Endothelial cell of umbilical vein (primary cell): Measurements from ENCODE around the gene HOXA13. TPM values are rescaled to one million over a fixed set of nuclear protein-coding genes. Genes with fewer than 3 reads are reported as not detected.

Experiments
- BruUV-seq: library from RNA; stranded (reverse); fragments of 400-500 nt; replicated peaks from 2 replicates; lab custom pipeline; 2021; lab: Mats Ljungman, UMichigan
- CTCF ChIA-PET: fragments of 300-600, 350-600 bp; sonication (Branson Sonifier 250); formaldehyde crosslinking; loops from one replicate; lab custom pipeline; 2021; ENCODE audit warnings: antibody characterized with exemption, inconsistent platforms; lab: Charles Lee
- POLR2A ChIA-PET: fragments of 300-600, 350-600 bp; sonication (Branson Sonifier 250); formaldehyde crosslinking; loops from one replicate; lab custom pipeline; 2021; ENCODE audit warnings: antibody characterized with exemption, inconsistent platforms; lab: Charles Lee
- DNase-seq: peaks from one replicate; pipeline ENCODE4 v3.0.0-alpha.2; 2011; ENCODE audit warnings: low read depth, low spot score
- FAIRE-seq: peaks from 2 replicates; lab custom pipeline; 2011; peaks lifted over from hg19 to GRCh38; lab: Jason Lieb, UNC
- H2AFZ ChIP-seq: 2 replicates; pipeline ENCODE4 v1.6.0; 2012; ENCODE audit warnings: low read depth, low read length, control low read depth, inconsistent platforms
- H3K27ac ChIP-seq: 2 replicates; pipeline ENCODE4 v1.5.1; 2011; ENCODE audit warnings: low read depth, mild to moderate bottlenecking, control low read depth, low read length, moderate library complexity; ENCODE audit not compliant: insufficient read depth
- H3K27me3 ChIP-seq, 2 experiments: 2 replicates each; pipeline versions ENCODE4 v1.6.0 to v1.6.1; 2011; ENCODE audit warnings: low read length in 2 of 2, mixed read lengths in 1 of 2; ENCODE audit not compliant: control insufficient read depth in 2 of 2, insufficient read depth in 2 of 2
- H3K36me3 ChIP-seq, 2 experiments: 2 replicates in 1 of 2; 3 replicates in 1 of 2; pipeline ENCODE4 v1.5.1; 2011; ENCODE audit warnings: low read length in 2 of 2, mild to moderate bottlenecking in 1 of 2, moderate library complexity in 1 of 2; ENCODE audit not compliant: control insufficient read depth in 2 of 2, insufficient read depth in 2 of 2; ENCODE audit errors: extremely low read depth in 1 of 2
- H3K4me1 ChIP-seq: 3 replicates; pipeline ENCODE4 v1.5.1; 2011; ENCODE audit warnings: mild to moderate bottlenecking, low read length; ENCODE audit not compliant: control insufficient read depth, insufficient read depth; ENCODE audit errors: extremely low read depth
- H3K4me2 ChIP-seq: 2 replicates; pipeline ENCODE4 v1.6.1; 2011; ENCODE audit warnings: low read length, control low read depth, mixed read lengths; ENCODE audit not compliant: insufficient read depth
- H3K4me3 ChIP-seq, 3 experiments: fragments of 200-600 bp in 1 of 3; sonication (generic), shearing (Covaris generic) in 1 of 3; replicated peaks in 1 of 3; 2 replicates each; pipeline ENCODE4 v1.5.1; 2011 to 2016; ENCODE audit warnings: control low read depth in 3 of 3, low read length in 3 of 3, mild to moderate bottlenecking in 2 of 3, inconsistent platforms in 1 of 3, low read depth in 1 of 3, moderate library complexity in 1 of 3; ENCODE audit not compliant: insufficient read depth in 1 of 3
- H3K79me2 ChIP-seq: 2 replicates; pipeline ENCODE4 v1.6.0; 2012; ENCODE audit warnings: low read length, inconsistent platforms; ENCODE audit not compliant: control insufficient read depth, insufficient read depth
- H3K9ac ChIP-seq: replicated peaks from 2 replicates; pipeline ENCODE3; 2011; ENCODE audit warnings: low read length, control low read depth; ENCODE audit not compliant: insufficient read depth; ENCODE audit errors: extremely low read depth
- H3K9me1 ChIP-seq: replicated peaks from 3 replicates; pipeline ENCODE4 v1.6.0; 2011; ENCODE audit warnings: mild to moderate bottlenecking, low read length; ENCODE audit not compliant: control insufficient read depth, insufficient read depth; ENCODE audit errors: extremely low read depth
- H3K9me3 ChIP-seq: replicated peaks from 2 replicates; pipeline ENCODE4 v1.5.1; 2012; ENCODE audit warnings: low read length, inconsistent platforms; ENCODE audit not compliant: control insufficient read depth, insufficient read depth
- H4K20me1 ChIP-seq: replicated peaks from 2 replicates; pipeline ENCODE3; 2011; ENCODE audit warnings: mild to moderate bottlenecking, low read length; ENCODE audit not compliant: control insufficient read depth, insufficient read depth; ENCODE audit errors: extremely low read depth
- EZH2 ChIP-seq: IDR thresholded peaks from 2 replicates; pipeline ENCODE4 v1.6.1; 2012; ENCODE audit warnings: borderline replicate concordance, low read depth, mild to moderate bottlenecking, moderate library complexity, low read length, inconsistent platforms; ENCODE audit not compliant: severe bottlenecking
- FOS ChIP-seq: IDR thresholded peaks from 2 replicates; pipeline ENCODE4 v1.6.1; 2011; ENCODE audit warnings: mild to moderate bottlenecking, low read length, moderate library complexity, borderline replicate concordance; ENCODE audit not compliant: insufficient read depth
- GATA2 ChIP-seq: IDR thresholded peaks from 2 replicates; pipeline ENCODE4 v1.7.0; 2011; ENCODE audit warnings: low read depth, mild to moderate bottlenecking, moderate library complexity, mixed read lengths, low read length; ENCODE audit not compliant: insufficient read length, insufficient read depth
- JUN ChIP-seq: IDR thresholded peaks from 2 replicates; pipeline ENCODE4 v1.6.1; 2011; ENCODE audit warnings: borderline replicate concordance, low read depth; ENCODE audit not compliant: insufficient read length, insufficient read depth
- MYC ChIP-seq: IDR thresholded peaks from one replicate; pipeline ENCODE4 v1.6.1; 2011; ENCODE audit warnings: mild to moderate bottlenecking, low read depth, low read length
- POLR2A ChIP-seq: IDR thresholded peaks from 2 replicates; pipeline ENCODE4 v1.6.1; 2012; ENCODE audit warnings: low read depth, mild to moderate bottlenecking, control low read depth, low read length
- POLR2AphosphoS5 ChIP-seq: IDR thresholded peaks from 2 replicates; pipeline ENCODE4 v1.6.1; 2012; ENCODE audit warnings: low read depth, mild to moderate bottlenecking, control low read depth, low read length, moderate library complexity; ENCODE audit not compliant: insufficient read depth
- dilution Hi-C: fragments of 300-500 bp; cut with MboI; formaldehyde crosslinking; loops from one replicate; pipeline ENCODE4 v1.15.0; 2019; ENCODE audit warnings: low sequenced_read_pairs; ENCODE audit not compliant: extremely low pct_ligation_motif_present
- intact Hi-C: fragments of 100-400 bp; cut with micrococcal nuclease; formaldehyde crosslinking; loops from one replicate; pipeline ENCODE4 v1.10.0; 2022
- polyA plus RNA-seq, 4 experiments: library from polyadenylated mRNA; depleted of rRNA in 3 of 4; stranded (reverse) in 3 of 4; unstranded in 1 of 4; fragments of >200 nt; gene quantifications; 2 replicates each; pipeline versions ENCODE4 v1.2.1 to v1.2.3, GENCODE V29; 2011 to 2012; ENCODE audit warnings: missing spikeins in 1 of 4
- total RNA-seq: library from RNA; stranded (reverse); gene quantifications from 2 replicates; pipeline ENCODE4 v1.2.3, GENCODE V29; 2021
- TF ChIP-seq, protein P1 (sequence below), 2 donors: IDR thresholded peaks; 1 replicate in 1 of 2; 2 replicates in 1 of 2; pipeline ENCODE4 v1.5.1; 2011; ENCODE audit warnings: low read length in 2 of 2, mild to moderate bottlenecking in 2 of 2, moderate library complexity in 2 of 2, control low read depth in 1 of 2, inconsistent platforms in 1 of 2, low read depth in 1 of 2; ENCODE audit not compliant: insufficient read depth in 1 of 2; ENCODE audit errors: extremely low read depth in 1 of 2
- TF ChIP-seq, protein P2 (sequence below): IDR thresholded peaks from 2 replicates; pipeline ENCODE4 v1.6.1; 2011; ENCODE audit not compliant: insufficient read depth, insufficient read length

The HOXA13 gene
- total and polyA plus RNA-seq, 2 donors (not counting 3 experiments of a cell fraction or from before 2014, with no cell fraction given) = 0.22 TPM; not detected in 1

DNA sequence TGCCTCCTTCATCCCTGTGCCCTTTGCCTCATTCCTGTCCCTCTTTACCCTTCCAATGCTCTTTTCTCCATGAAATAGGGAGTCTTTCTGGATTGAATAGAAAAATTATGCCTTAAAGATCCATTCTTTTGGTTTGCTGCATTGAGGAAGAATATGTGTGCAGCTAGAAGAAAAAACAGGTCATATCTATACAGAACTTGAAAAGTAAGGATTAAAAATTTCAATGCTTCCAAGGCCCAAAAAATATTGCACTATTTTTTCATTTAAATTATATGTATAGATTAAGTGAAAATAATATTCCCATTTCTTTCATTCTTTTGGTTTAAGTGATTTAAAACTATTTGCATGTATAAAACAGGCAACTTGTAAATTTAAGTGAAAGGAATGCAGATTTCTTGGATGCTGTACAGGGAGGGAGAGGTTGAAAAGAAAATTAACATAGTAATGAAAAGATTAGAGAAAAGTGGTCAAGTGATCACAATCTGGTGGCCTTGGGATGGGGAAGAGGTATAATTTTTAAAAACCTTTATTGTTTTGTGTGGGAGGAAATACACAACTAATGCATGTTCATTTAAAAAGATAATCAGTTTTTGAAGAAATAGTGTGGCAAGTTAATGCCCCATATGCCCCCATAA lies 24.2 kb upstream of the HOXA13 start:
- Histone ChIP-seq H3K9me1 (no peaks in the 10 kb centered on the region), H3K4me2 (no peak overlapping the region), H3K9me3 (no peaks in the 10 kb centered on the region), H3K27me3 (peaks cover 69 to 83% of the 10 kb centered on the region in 2 experiments), H2AFZ (no peak overlapping the region), H4K20me1 (no peaks in the 10 kb centered on the region), H3K36me3 (no peaks in the 10 kb centered on the region), H3K4me3 (no peak overlapping the region), H3K4me1 (no peaks in the 10 kb centered on the region), H3K79me2 (no peaks in the 10 kb centered on the region), H3K9ac (no peak overlapping the region), H3K27ac (no peak overlapping the region)
- CTCF ChIA-PET = no interaction called here
- FAIRE-seq (no peak), DNase-seq (no peak)
- BruUV-seq = no TSS peak
- intact Hi-C loops = loop anchor here (2.0 kb wide), 1 partner anchor 13 kb away; no protein-coding TSS in a partner anchor
- TF ChIP-seq MYC (no peak), FOS (no peak), GATA2 (no peak), POLR2A (no peak), POLR2AphosphoS5 (no peak), EZH2 (no peak), JUN (no peak)
- TF ChIP-seq, protein P1, sequence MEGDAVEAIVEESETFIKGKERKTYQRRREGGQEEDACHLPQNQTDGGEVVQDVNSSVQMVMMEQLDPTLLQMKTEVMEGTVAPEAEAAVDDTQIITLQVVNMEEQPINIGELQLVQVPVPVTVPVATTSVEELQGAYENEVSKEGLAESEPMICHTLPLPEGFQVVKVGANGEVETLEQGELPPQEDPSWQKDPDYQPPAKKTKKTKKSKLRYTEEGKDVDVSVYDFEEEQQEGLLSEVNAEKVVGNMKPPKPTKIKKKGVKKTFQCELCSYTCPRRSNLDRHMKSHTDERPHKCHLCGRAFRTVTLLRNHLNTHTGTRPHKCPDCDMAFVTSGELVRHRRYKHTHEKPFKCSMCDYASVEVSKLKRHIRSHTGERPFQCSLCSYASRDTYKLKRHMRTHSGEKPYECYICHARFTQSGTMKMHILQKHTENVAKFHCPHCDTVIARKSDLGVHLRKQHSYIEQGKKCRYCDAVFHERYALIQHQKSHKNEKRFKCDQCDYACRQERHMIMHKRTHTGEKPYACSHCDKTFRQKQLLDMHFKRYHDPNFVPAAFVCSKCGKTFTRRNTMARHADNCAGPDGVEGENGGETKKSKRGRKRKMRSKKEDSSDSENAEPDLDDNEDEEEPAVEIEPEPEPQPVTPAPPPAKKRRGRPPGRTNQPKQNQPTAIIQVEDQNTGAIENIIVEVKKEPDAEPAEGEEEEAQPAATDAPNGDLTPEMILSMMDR (IDR thresholded peaks at IDR 0.05; ENCODE audit: extremely low read depth in 1 of 2, insufficient read depth in 1 of 2, low read depth in 1 of 2, low read length in 2 of 2) = no peak
- TF ChIP-seq, protein P2, sequence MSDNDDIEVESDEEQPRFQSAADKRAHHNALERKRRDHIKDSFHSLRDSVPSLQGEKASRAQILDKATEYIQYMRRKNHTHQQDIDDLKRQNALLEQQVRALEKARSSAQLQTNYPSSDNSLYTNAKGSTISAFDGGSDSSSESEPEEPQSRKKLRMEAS = no peak
- POLR2A ChIA-PET = no interaction called here
- dilution Hi-C loops = no loop called here
